HCT116 (cell line): ENCODE results near the gene PDE4B. TPM values are rescaled to one million over a fixed set of nuclear protein-coding genes. Genes with fewer than 3 reads are reported as not detected.

Source experiments
- ATAC-seq: fragments of 200-7000 bp; cut with Tn5 transposase; 2 replicates; pipeline ENCODE4 v1.9.1; 2020; ENCODE audit warnings: mild to moderate bottlenecking, moderate library complexity
- BruUV-seq: library from RNA; stranded (reverse); fragments of 400-500 nt; replicated peaks from 2 replicates; lab custom pipeline; 2021; lab: Mats Ljungman, UMichigan
- CTCF ChIA-PET: fragments of 300-600 bp; sonication (Branson Sonifier 250); formaldehyde crosslinking; loops from one replicate; lab custom pipeline; 2021; ENCODE audit warnings: antibody characterized with exemption; lab: Charles Lee
- POLR2A ChIA-PET: fragments of 300-600, 350-600 bp; sonication (Branson Sonifier 250); formaldehyde crosslinking; loops from one replicate; lab custom pipeline; 2021; ENCODE audit warnings: antibody characterized with exemption; lab: Charles Lee
- RAD21 ChIA-PET, 2 experiments: fragments of 300-600 bp; sonication (Branson Sonifier 250); formaldehyde crosslinking; loops; one replicate each; lab custom pipeline; 2023; ENCODE audit warnings: low total read pairs in 2 of 2; ENCODE audit not compliant: uncharacterized antibody in 2 of 2, unreplicated experiment in 2 of 2, low non-redundant PET in 1 of 2; lab: Charles Lee
- DNase-seq: peaks from one replicate; pipeline ENCODE4 v3.0.0-alpha.2; 2010; ENCODE audit warnings: low read depth, low spot score
- H2AFZ ChIP-seq: fragments of 200-600 bp; shearing (Covaris generic), sonication (generic); 2 replicates; pipeline ENCODE4 v1.6.1; 2017; ENCODE audit warnings: low read depth, mixed run types, mixed read lengths, antibody characterized with exemption, low read length; ENCODE audit not compliant: poor library complexity, severe bottlenecking
- H3K27ac ChIP-seq: 2 replicates; pipeline ENCODE4 v1.5.1; 2012; ENCODE audit warnings: low read depth, low read length
- H3K27me3 ChIP-seq: fragments of 200-600 bp; sonication (generic); 2 replicates; pipeline ENCODE4 v1.6.1; 2016; ENCODE audit warnings: mixed run types, low read length, mixed read lengths; ENCODE audit not compliant: insufficient read depth
- H3K36me3 ChIP-seq, 2 experiments: fragments of 200-500 bp in 1 of 2; fragments of 200-600 bp in 1 of 2; sonication (Bioruptor generic) in 1 of 2; sonication (generic) in 1 of 2; 2 replicates each; pipeline versions ENCODE4 v1.5.1 to v1.6.1; 2014 to 2016; ENCODE audit warnings: low read length in 2 of 2, inconsistent platforms in 1 of 2, mixed read lengths in 1 of 2, mixed run types in 1 of 2; ENCODE audit not compliant: insufficient read depth in 2 of 2, control insufficient read depth in 1 of 2
- H3K4me1 ChIP-seq, 2 experiments: fragments of 200-600 bp in 1 of 2; sonication (generic) in 1 of 2; 2 replicates each; pipeline versions ENCODE4 v1.5.1 to v1.6.1; 2012 to 2017; ENCODE audit warnings: low read length in 2 of 2, inconsistent platforms in 1 of 2, mild to moderate bottlenecking in 1 of 2, mixed read lengths in 1 of 2, mixed run types in 1 of 2, moderate library complexity in 1 of 2; ENCODE audit not compliant: insufficient read depth in 2 of 2, control insufficient read depth in 1 of 2
- H3K4me2 ChIP-seq: fragments of 200-600 bp; sonication (generic); 2 replicates; pipeline ENCODE4 v1.6.1; 2017; ENCODE audit warnings: mixed run types, low read length, mixed read lengths
- H3K4me3 ChIP-seq, 2 experiments: fragments of 200-600 bp in 1 of 2; sonication (generic) in 1 of 2; replicated peaks in 1 of 2; 2 replicates each; pipeline ENCODE4 v1.5.1; 2011 to 2016; ENCODE audit warnings: low read length in 2 of 2, control low read depth in 1 of 2, low read depth in 1 of 2, mild to moderate bottlenecking in 1 of 2, mixed read lengths in 1 of 2, mixed run types in 1 of 2
- H3K79me2 ChIP-seq: fragments of 200-600 bp; sonication (generic); 2 replicates; pipeline ENCODE4 v1.6.1; 2017; ENCODE audit warnings: mild to moderate bottlenecking, mixed run types, low read length, moderate library complexity, mixed read lengths; ENCODE audit not compliant: insufficient read depth
- H3K9ac ChIP-seq: fragments of 200-600 bp; sonication (generic); 2 replicates; pipeline ENCODE4 v1.6.1; 2016; ENCODE audit warnings: low read length, mixed read lengths
- H3K9me2 ChIP-seq: fragments of 200-600 bp; sonication (generic), shearing (Covaris generic); 2 replicates; pipeline ENCODE4 v1.6.1; 2017; ENCODE audit warnings: mixed run types, mild to moderate bottlenecking, moderate library complexity; ENCODE audit not compliant: insufficient read depth
- H3K9me3 ChIP-seq, 2 experiments: fragments of 200-500 bp in 1 of 2; fragments of 200-600 bp in 1 of 2; sonication (Bioruptor generic) in 1 of 2; sonication (generic) in 1 of 2; 2 replicates each; pipeline ENCODE4 v1.6.1; 2014 to 2017; ENCODE audit warnings: low read length in 2 of 2, mixed read lengths in 2 of 2, inconsistent platforms in 1 of 2, low read depth in 1 of 2, mild to moderate bottlenecking in 1 of 2, mixed run types in 1 of 2, moderate library complexity in 1 of 2; ENCODE audit not compliant: control insufficient read depth in 1 of 2, insufficient read depth in 1 of 2
- H4K20me1 ChIP-seq: fragments of 200-600 bp; sonication (generic), shearing (Covaris generic); 2 replicates; pipeline ENCODE4 v1.6.1; 2017; ENCODE audit warnings: mixed run types, mild to moderate bottlenecking, moderate library complexity; ENCODE audit not compliant: insufficient read depth
- CBX3 ChIP-seq: IDR thresholded peaks from 2 replicates; pipeline ENCODE4 v1.6.1; 2012; ENCODE audit warnings: low read depth
- FOSL1 ChIP-seq: IDR thresholded peaks from 2 replicates; pipeline ENCODE4 v1.6.1; 2012; ENCODE audit warnings: low read depth
- JUND ChIP-seq: IDR thresholded peaks from 2 replicates; pipeline ENCODE4 v1.6.1; 2012
- POLR2AphosphoS5 ChIP-seq: IDR thresholded peaks from 2 replicates; pipeline ENCODE4 v1.6.1; 2011; ENCODE audit warnings: mild to moderate bottlenecking, low read depth, low read length, moderate library complexity
- RAD21 ChIP-seq: IDR thresholded peaks from 2 replicates; pipeline ENCODE4 v1.6.1; 2012; ENCODE audit warnings: low read depth, mild to moderate bottlenecking
- SIN3A ChIP-seq: IDR thresholded peaks from 2 replicates; pipeline ENCODE4 v1.6.1; 2012; ENCODE audit warnings: low read depth
- SP1 ChIP-seq: IDR thresholded peaks from 2 replicates; pipeline ENCODE4 v1.6.1; 2012; ENCODE audit warnings: low read depth
- SRF ChIP-seq: IDR thresholded peaks from 2 replicates; pipeline ENCODE4 v1.6.1; 2012; ENCODE audit warnings: low read depth
- ZNF274 ChIP-seq: fragments of 200-500 bp; sonication (Bioruptor generic); IDR thresholded peaks from 2 replicates; pipeline ENCODE4 v1.6.1; 2014; ENCODE audit warnings: mild to moderate bottlenecking, low read depth, low read length, inconsistent platforms
- intact Hi-C: fragments of 100-400 bp; cut with micrococcal nuclease; formaldehyde crosslinking; loops from 2 replicates; pipeline ENCODE4 v1.10.0; 2022
- total RNA-seq: library from RNA; stranded (reverse); gene quantifications from one replicate; pipeline ENCODE4 v1.2.1, GENCODE V29; 2021; ENCODE audit not compliant: unreplicated experiment
- TF ChIP-seq, protein P1 (sequence below): IDR thresholded peaks from 2 replicates; pipeline ENCODE4 v1.6.1; 2011; ENCODE audit warnings: mild to moderate bottlenecking, low read length, moderate library complexity; ENCODE audit not compliant: insufficient replicate concordance; ENCODE audit errors: extremely low read depth
- TF ChIP-seq, protein P2 (sequence below): IDR thresholded peaks from 2 replicates; pipeline ENCODE4 v1.6.1; 2012

PDE4B gene
- total RNA-seq, 1 experiment from 2014 or later = 76.9 TPM

DNA sequence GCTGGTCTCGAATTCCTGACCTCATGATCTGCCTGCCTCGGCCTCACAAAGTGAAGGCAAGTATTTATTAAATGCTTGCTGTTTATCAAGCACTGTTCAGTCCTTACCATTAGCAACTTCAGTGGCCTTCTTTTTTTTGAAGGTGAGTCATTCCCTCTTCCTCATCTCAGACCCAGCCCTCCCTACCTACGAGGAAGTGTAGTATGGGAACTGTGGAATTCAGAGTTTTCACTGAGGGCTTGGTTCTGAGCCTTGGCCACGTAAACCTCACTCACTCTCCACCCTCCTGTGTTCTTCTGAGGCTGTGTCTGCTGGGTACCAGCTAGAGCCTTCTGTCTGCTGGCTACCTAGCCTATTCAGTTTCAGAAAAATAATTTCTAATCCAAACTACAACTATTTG is 523.0 kb downstream of the PDE4B start:
- DNase-seq (peak; percentile 86), ATAC-seq (peak; percentile 92)
- intact Hi-C loops = no loop called here
- CTCF ChIA-PET = no interaction called here
- Histone ChIP-seq H3K27me3 (no peaks in the 10 kb centered on the region), H3K9me2 (no peaks in the 10 kb centered on the region), H3K27ac (peak overlapping the region; percentile 78), H2AFZ (no peak overlapping the region), H3K9me3 (no peaks in the 10 kb centered on the region), H3K36me3 (no peaks in the 10 kb centered on the region; a peak in 1 of 4 replicates), H3K9ac (peak overlapping the region; percentile 60), H3K4me3 (no peak overlapping the region), H3K79me2 (no peaks in the 10 kb centered on the region), H3K4me1 (peaks cover 58 to 72% of the 10 kb centered on the region in 2 experiments), H3K4me2 (peak overlapping the region; percentile 68), H4K20me1 (no peaks in the 10 kb centered on the region)
- BruUV-seq = no TSS peak
- POLR2A ChIA-PET = interaction anchor here (1.0 to 2.4 kb wide), 7 partner anchors 9 to 47 kb away, joined by 3 to 8 read pairs (median 4); no protein-coding TSS in a partner anchor
- RAD21 ChIA-PET = no interaction called here
- TF ChIP-seq, protein P1, sequence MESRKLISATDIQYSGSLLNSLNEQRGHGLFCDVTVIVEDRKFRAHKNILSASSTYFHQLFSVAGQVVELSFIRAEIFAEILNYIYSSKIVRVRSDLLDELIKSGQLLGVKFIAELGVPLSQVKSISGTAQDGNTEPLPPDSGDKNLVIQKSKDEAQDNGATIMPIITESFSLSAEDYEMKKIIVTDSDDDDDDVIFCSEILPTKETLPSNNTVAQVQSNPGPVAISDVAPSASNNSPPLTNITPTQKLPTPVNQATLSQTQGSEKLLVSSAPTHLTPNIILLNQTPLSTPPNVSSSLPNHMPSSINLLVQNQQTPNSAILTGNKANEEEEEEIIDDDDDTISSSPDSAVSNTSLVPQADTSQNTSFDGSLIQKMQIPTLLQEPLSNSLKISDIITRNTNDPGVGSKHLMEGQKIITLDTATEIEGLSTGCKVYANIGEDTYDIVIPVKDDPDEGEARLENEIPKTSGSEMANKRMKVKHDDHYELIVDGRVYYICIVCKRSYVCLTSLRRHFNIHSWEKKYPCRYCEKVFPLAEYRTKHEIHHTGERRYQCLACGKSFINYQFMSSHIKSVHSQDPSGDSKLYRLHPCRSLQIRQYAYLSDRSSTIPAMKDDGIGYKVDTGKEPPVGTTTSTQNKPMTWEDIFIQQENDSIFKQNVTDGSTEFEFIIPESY = peak; percentile 59
- TF ChIP-seq, protein P2, sequence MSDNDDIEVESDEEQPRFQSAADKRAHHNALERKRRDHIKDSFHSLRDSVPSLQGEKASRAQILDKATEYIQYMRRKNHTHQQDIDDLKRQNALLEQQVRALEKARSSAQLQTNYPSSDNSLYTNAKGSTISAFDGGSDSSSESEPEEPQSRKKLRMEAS = peak; percentile 55; the same call in 1 of the 2 replicates
- TF ChIP-seq JUND (peak; percentile 83), ZNF274 (no peak), POLR2AphosphoS5 (peak; percentile 73), RAD21 (no peak), SP1 (peak; percentile 75), SIN3A (0 out of 2 replicates have a peak, but pooled peaks have one; percentile 39), SRF (no peak; the same call in 1 of the 2 replicates), FOSL1 (peak; percentile 82), CBX3 (peak; percentile 83)
